HEK293 (cell line): ENCODE measurements around the gene ZFR.
A peak's percentile ranks its signal among the peaks of the same experiment; 100 is the strongest.

Experiments
- CTCF ChIA-PET: fragments of 350-600 bp; formaldehyde crosslinking; extraction: SDS; loops from one replicate; lab custom pipeline; 2021; ENCODE audit warnings: antibody characterized with exemption; lab: Yijun Ruan, JAX
- POLR2A ChIA-PET: fragments of 300-600 bp; formaldehyde crosslinking; extraction: SDS; loops from one replicate; lab custom pipeline; 2020; ENCODE audit warnings: antibody characterized with exemption, inconsistent platforms; lab: Yijun Ruan, JAX
- H3K27ac ChIP-seq: fragments of 200-500 bp; sonication (Bioruptor generic); 2 replicates; pipeline ENCODE4 v1.5.1; 2014; ENCODE audit warnings: low read depth, low read length, control low read depth, inconsistent platforms; ENCODE audit errors: extremely low read depth
- H3K36me3 ChIP-seq, 2 experiments: fragments of 200-500 bp in 1 of 2; sonication (Bioruptor generic) in 1 of 2; 1 replicate in 1 of 2; 2 replicates in 1 of 2; pipeline ENCODE4 v1.5.1; 2014 to 2017; ENCODE audit warnings: inconsistent platforms in 2 of 2, low read length in 2 of 2; ENCODE audit not compliant: control insufficient read depth in 2 of 2, insufficient read depth in 1 of 2
- H3K4me1 ChIP-seq: fragments of 200-500 bp; sonication (Bioruptor generic); 2 replicates; pipeline ENCODE4 v1.5.1; 2014; ENCODE audit warnings: mild to moderate bottlenecking, low read length, inconsistent platforms; ENCODE audit not compliant: control insufficient read depth, insufficient read depth
- H3K4me3 ChIP-seq: 2 replicates; pipeline ENCODE4 v1.5.1; 2011; ENCODE audit warnings: low read depth, mild to moderate bottlenecking, control low read depth, low read length, moderate library complexity
- H3K9me3 ChIP-seq: fragments of 200-500 bp; sonication (Bioruptor generic); 2 replicates; pipeline ENCODE4 v1.5.1; 2014; ENCODE audit warnings: low read depth, low read length, inconsistent platforms; ENCODE audit not compliant: control insufficient read depth, insufficient read depth
- MZF1 ChIP-seq: fragments of 450-650 bp; formaldehyde crosslinking; IDR thresholded peaks from 2 replicates; pipeline ENCODE4 v1.5.1; 2017; ENCODE audit warnings: missing biosample characterization, missing genetic modification characterization, borderline replicate concordance
- PRDM1 ChIP-seq: fragments of 450-650 bp; formaldehyde crosslinking; IDR thresholded peaks from 2 replicates; pipeline ENCODE4; 2016; ENCODE audit warnings: missing biosample characterization, missing genetic modification characterization
- ZNF10 ChIP-seq: fragments of 450-650 bp; formaldehyde crosslinking; IDR thresholded peaks from 2 replicates; pipeline ENCODE4 v1.5.1; 2017; ENCODE audit warnings: missing biosample characterization, missing genetic modification characterization
- ZNF146 ChIP-seq: fragments of 450-650 bp; formaldehyde crosslinking; IDR thresholded peaks from 2 replicates; pipeline ENCODE4 v1.5.1; 2016; ENCODE audit warnings: missing biosample characterization, missing genetic modification characterization
- ZNF292 ChIP-seq: fragments of 450-650 bp; formaldehyde crosslinking; IDR thresholded peaks from 2 replicates; pipeline ENCODE4 v1.5.1; 2016; ENCODE audit warnings: low read depth, missing biosample characterization, missing genetic modification characterization, borderline replicate concordance
- ZNF37A ChIP-seq: fragments of 450-650 bp; IDR thresholded peaks from 2 replicates; pipeline ENCODE4 v1.5.1; 2018; ENCODE audit warnings: missing biosample characterization, missing genetic modification characterization
- ZNF416 ChIP-seq: fragments of 450-650 bp; formaldehyde crosslinking; IDR thresholded peaks from 2 replicates; pipeline ENCODE4 v1.5.1; 2016; ENCODE audit warnings: missing biosample characterization, missing genetic modification characterization
- ZNF48 ChIP-seq: fragments of 450-650 bp; formaldehyde crosslinking; IDR thresholded peaks from 2 replicates; pipeline ENCODE4 v1.5.1; 2016; ENCODE audit warnings: missing biosample characterization, missing genetic modification characterization
- ZNF510 ChIP-seq: fragments of 450-650 bp; formaldehyde crosslinking; IDR thresholded peaks from 2 replicates; pipeline ENCODE4 v1.5.1; 2018; ENCODE audit warnings: mild to moderate bottlenecking, missing genetic modification characterization, missing biosample characterization; ENCODE audit not compliant: insufficient replicate concordance
- ZNF518A ChIP-seq: fragments of 450-650 bp; formaldehyde crosslinking; conservative IDR thresholded peaks from 2 replicates; pipeline ENCODE4 v1.5.1; 2016; ENCODE audit warnings: low read depth, missing biosample characterization, missing genetic modification characterization
- ZNF549 ChIP-seq: fragments of 450-650 bp; IDR thresholded peaks from 2 replicates; pipeline ENCODE4 v1.5.1; 2018; ENCODE audit warnings: missing biosample characterization, missing genetic modification characterization, mild to moderate bottlenecking, inconsistent platforms, moderate library complexity
- ZNF626 ChIP-seq: fragments of 450-650 bp; sonication (Bioruptor Pico); formaldehyde crosslinking; IDR thresholded peaks from 2 replicates; pipeline ENCODE4 v1.5.1; 2018; ENCODE audit warnings: missing biosample characterization, missing genetic modification characterization, inconsistent platforms
- ZNF629 ChIP-seq: fragments of 450-650 bp; formaldehyde crosslinking; IDR thresholded peaks from 2 replicates; pipeline ENCODE4 v1.5.1; 2017; ENCODE audit warnings: missing biosample characterization, missing genetic modification characterization
- ZNF645 ChIP-seq: fragments of 450-650 bp; formaldehyde crosslinking; IDR thresholded peaks from 2 replicates; pipeline ENCODE4; 2016; ENCODE audit warnings: missing biosample characterization, missing genetic modification characterization
- ZNF660 ChIP-seq: fragments of 450-650 bp; IDR thresholded peaks from 2 replicates; pipeline ENCODE4 v1.5.1; 2018; ENCODE audit warnings: missing biosample characterization, mild to moderate bottlenecking, missing genetic modification characterization
- ZSCAN23 ChIP-seq: fragments of 450-650 bp; formaldehyde crosslinking; IDR thresholded peaks from 2 replicates; pipeline ENCODE4 v1.5.1; 2016; ENCODE audit warnings: missing biosample characterization, missing genetic modification characterization
- ZSCAN4 ChIP-seq: fragments of 450-650 bp; formaldehyde crosslinking; IDR thresholded peaks from 2 replicates; pipeline ENCODE4 v1.5.1; 2017; ENCODE audit warnings: missing biosample characterization, missing genetic modification characterization
- TF ChIP-seq, protein P1 (sequence below): fragments of 450-650 bp; formaldehyde crosslinking; IDR thresholded peaks from 2 replicates; pipeline ENCODE4 v1.5.1; 2016; ENCODE audit warnings: missing biosample characterization, missing genetic modification characterization

ZFR gene

GRCh38 chr5:32339878-32340277 lies 104.7 kb downstream of the ZFR start:
- TF ChIP-seq ZNF626 = no peak
- TF ChIP-seq, protein P1, sequence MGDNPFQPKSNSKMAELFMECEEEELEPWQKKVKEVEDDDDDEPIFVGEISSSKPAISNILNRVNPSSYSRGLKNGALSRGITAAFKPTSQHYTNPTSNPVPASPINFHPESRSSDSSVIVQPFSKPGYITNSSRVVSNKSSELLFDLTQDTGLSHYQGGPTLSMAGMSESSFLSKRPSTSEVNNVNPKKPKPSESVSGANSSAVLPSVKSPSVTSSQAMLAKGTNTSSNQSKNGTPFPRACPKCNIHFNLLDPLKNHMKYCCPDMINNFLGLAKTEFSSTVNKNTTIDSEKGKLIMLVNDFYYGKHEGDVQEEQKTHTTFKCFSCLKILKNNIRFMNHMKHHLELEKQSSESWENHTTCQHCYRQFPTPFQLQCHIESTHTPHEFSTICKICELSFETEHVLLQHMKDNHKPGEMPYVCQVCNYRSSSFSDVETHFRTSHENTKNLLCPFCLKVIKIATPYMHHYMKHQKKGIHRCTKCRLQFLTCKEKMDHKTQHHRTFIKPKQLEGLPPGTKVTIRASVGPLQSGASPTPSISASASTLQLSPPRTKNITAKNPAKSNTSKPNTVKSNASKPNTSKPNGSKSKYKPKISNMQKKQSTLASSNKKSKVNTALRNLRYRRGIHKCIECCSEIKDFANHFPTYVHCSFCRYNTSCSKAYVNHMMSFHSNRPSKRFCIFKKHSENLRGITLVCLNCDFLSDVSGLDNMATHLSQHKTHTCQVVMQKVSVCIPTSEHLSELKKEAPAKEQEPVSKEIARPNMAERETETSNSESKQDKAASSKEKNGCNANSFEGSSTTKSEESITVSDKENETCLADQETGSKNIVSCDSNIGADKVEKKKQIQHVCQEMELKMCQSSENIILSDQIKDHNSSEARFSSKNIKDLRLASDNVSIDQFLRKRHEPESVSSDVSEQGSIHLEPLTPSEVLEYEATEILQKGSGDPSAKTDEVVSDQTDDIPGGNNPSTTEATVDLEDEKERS = 0 out of 2 replicates have a peak, but pooled peaks have one; percentile 56
- TF ChIP-seq MZF1 = 0 out of 2 replicates have a peak, but pooled peaks have one; percentile 37
- no peak for TF ChIP-seq ZNF518A
- TF ChIP-seq ZNF629 (tag by site-specific recombination) = no peak
- ChIA-PET POLR2A (no interaction called here), CTCF (interaction anchor here (0.6 to 3.7 kb wide), 3 partner anchors 11 to 169 kb away, joined by 3 to 17 read pairs (median 3); no protein-coding TSS in a partner anchor)
- no peak overlapping the region for H3K4me3 ChIP-seq
- no peaks in the 10 kb centered on the region for H3K9me3 ChIP-seq
- no peaks in the 10 kb centered on the region for H3K4me1 ChIP-seq
- H3K27ac ChIP-seq = no peak overlapping the region
- H3K36me3 ChIP-seq = no peaks in the 10 kb centered on the region

- POLR2A ChIA-PET = no interaction called here
- Histone ChIP-seq H3K9me3 (no peaks in the 10 kb centered on the region), H3K27ac (no peak overlapping the region), H3K36me3 (no peaks in the 10 kb centered on the region), H3K4me1 (no peaks in the 10 kb centered on the region), H3K4me3 (no peak overlapping the region)
- CTCF ChIA-PET = interaction anchor here (0.6 to 3.7 kb wide), 3 partner anchors 10 to 168 kb away, joined by 3 to 17 read pairs (median 3); no protein-coding TSS in a partner anchor
- peak; percentile 83 for TF ChIP-seq ZNF510 (tag by site-specific recombination)
- TF ChIP-seq ZNF626 = peak; percentile 98
- TF ChIP-seq ZNF416 (tag by site-specific recombination) = 0 out of 2 replicates have a peak, but pooled peaks have one; percentile 53
- TF ChIP-seq ZNF549 (tag by site-specific recombination) = peak; percentile 94
- TF ChIP-seq ZNF518A = peak; percentile 78
- no peak for TF ChIP-seq ZNF292 (tag by site-specific recombination)
- TF ChIP-seq ZNF146 = no peak
- peak; percentile 41; the same call in 1 of the 2 replicates for TF ChIP-seq ZNF660
- TF ChIP-seq ZNF37A (tag by site-specific recombination) = peak; percentile 81
- no peak for TF ChIP-seq ZNF48
- TF ChIP-seq PRDM1 (tag by site-specific recombination) = peak; percentile 84
- TF ChIP-seq ZNF645 = no peak
- no peak for TF ChIP-seq ZSCAN23 (tag by site-specific recombination)
- TF ChIP-seq ZNF10 (tag by site-specific recombination) = no peak
- TF ChIP-seq ZSCAN4 (tag by site-specific recombination) = no peak
These were observed 105.3 kb downstream of the ZFR start for GRCh38 chr5:32339198-32339597.
